ENCODE measurements around the gene APLP1.

- TF ChIP-seq POLR2AphosphoS5 (IDR thresholded peaks at IDR 0.05) (no peak), CTCF (IDR thresholded peaks at IDR 0.05) (no peak)
Observed at GRCh38 chr19:35858311-35858710, 10.1 kb upstream of the APLP1 start.
